H1 (cell line): ENCODE data around the gene SYVN1. TPM values are rescaled to one million over a fixed set of nuclear protein-coding genes. Genes with fewer than 3 reads are reported as not detected.

Source experiments
- ASH2L ChIP-seq: fragments of 200-600, 300-600 bp; sonication (generic); IDR thresholded peaks from one replicate; pipeline ENCODE4 v1.7.1; 2017; ENCODE audit warnings: low read length
- ATF3 ChIP-seq: IDR thresholded peaks from 2 replicates; pipeline ENCODE4 v1.6.1; 2011; ENCODE audit warnings: low read depth, mild to moderate bottlenecking, low read length; ENCODE audit not compliant: insufficient read depth
- EP300 ChIP-seq, 2 experiments: IDR thresholded peaks; 1 replicate in 1 of 2; 2 replicates in 1 of 2; pipeline ENCODE4 v1.6.1; 2011 to 2012; ENCODE audit warnings: low read depth in 2 of 2, low read length in 2 of 2, mild to moderate bottlenecking in 2 of 2, borderline replicate concordance in 1 of 2, inconsistent platforms in 1 of 2, moderate library complexity in 1 of 2
- KDM1A ChIP-seq: fragments of 200-600, 300-600 bp; sonication (generic); IDR thresholded peaks from 2 replicates; pipeline ENCODE4 v1.7.1; 2016; ENCODE audit warnings: mild to moderate bottlenecking, low read length, borderline replicate concordance
- PHF8 ChIP-seq: fragments of 200-600 bp; sonication (generic); conservative IDR thresholded peaks from 2 replicates; pipeline ENCODE4 v1.7.1; 2012; ENCODE audit warnings: low read depth, mild to moderate bottlenecking, inconsistent platforms, low read length, moderate library complexity
- POLR2A ChIP-seq, 2 experiments: IDR thresholded peaks; 1 replicate in 1 of 2; 2 replicates in 1 of 2; pipeline ENCODE4 v1.6.1; 2011; ENCODE audit warnings: low read depth in 2 of 2, low read length in 2 of 2, mild to moderate bottlenecking in 2 of 2; ENCODE audit errors: control extremely low read depth in 1 of 2
- SIRT6 ChIP-seq: IDR thresholded peaks from one replicate; pipeline ENCODE4 v1.7.1; 2012; ENCODE audit warnings: low read length, inconsistent platforms
- polyA plus RNA-seq, 7 experiments: library from polyadenylated mRNA; depleted of rRNA in 3 of 7; stranded (reverse) in 5 of 7; unstranded in 2 of 7; fragments of >200 nt in 5 of 7; fragments of 200-250 nt in 2 of 7; gene quantifications; 1 replicate in 5 of 7; 2 replicates in 1 of 7; 4 replicates in 1 of 7; pipeline versions ENCODE4 v1.2.1 to v1.2.3, GENCODE V29; 2011 to 2013; ENCODE audit warnings: missing spikeins in 2 of 7, mixed read lengths in 2 of 7
- total RNA-seq: library from RNA; stranded (reverse); fragmentation: NEBNext Ultra II Directional; extraction: Animal tissue kit (Norgen Biotek cat#: 25700); gene quantifications from 2 replicates; pipeline ENCODE4 v1.2.1, GENCODE V29; 2021
- TF ChIP-seq, protein P1 (sequence below): IDR thresholded peaks from 2 replicates; pipeline ENCODE4 v1.6.1; 2011; ENCODE audit warnings: low read length, improper control_type of control experiment

The SYVN1 gene
- total and polyA plus RNA-seq, 2 of the 8 experiments (the other 6 are each of a cell fraction or from before 2014, with no cell fraction given), result 27.8 to 29.4 TPM

- TF ChIP-seq, protein P1, sequence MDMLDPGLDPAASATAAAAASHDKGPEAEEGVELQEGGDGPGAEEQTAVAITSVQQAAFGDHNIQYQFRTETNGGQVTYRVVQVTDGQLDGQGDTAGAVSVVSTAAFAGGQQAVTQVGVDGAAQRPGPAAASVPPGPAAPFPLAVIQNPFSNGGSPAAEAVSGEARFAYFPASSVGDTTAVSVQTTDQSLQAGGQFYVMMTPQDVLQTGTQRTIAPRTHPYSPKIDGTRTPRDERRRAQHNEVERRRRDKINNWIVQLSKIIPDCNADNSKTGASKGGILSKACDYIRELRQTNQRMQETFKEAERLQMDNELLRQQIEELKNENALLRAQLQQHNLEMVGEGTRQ, result no peak
- TF ChIP-seq ASH2L, result no peak
- TF ChIP-seq KDM1A, result no peak
- no peak for TF ChIP-seq PHF8
- no peak for TF ChIP-seq EP300 (IDR thresholded peaks at IDR 0.05; ENCODE audit: borderline replicate concordance in 1 of 2, low read depth in 2 of 2, low read length in 2 of 2)
- TF ChIP-seq SIRT6, result no peak
- no peak for TF ChIP-seq ATF3
- no peak for TF ChIP-seq POLR2A (IDR thresholded peaks at IDR 0.05; ENCODE audit: control extremely low read depth in 1 of 2, low read depth in 2 of 2, low read length in 2 of 2)
Measured at GRCh38 chr11:65118097-65118837, 16.1 kb downstream of the SYVN1 start (continued).
